Erythroblast (primary cell): ENCODE data around the gene IGSF3.
"Not testable (repeated sequence)": the region's sequence is repeated elsewhere in the genome, so short reads cannot be mapped to it uniquely, and the experiment has no call there.

Experiments used
- GATA1 ChIP-seq: IDR thresholded peaks from 2 replicates; pipeline ENCODE4 v1.6.1; 2011; ENCODE audit warnings: low read depth, mild to moderate bottlenecking, control low read depth, low read length, moderate library complexity
- POLR2A ChIP-seq: IDR thresholded peaks from 2 replicates; pipeline ENCODE4 v1.6.1; 2011; ENCODE audit warnings: mild to moderate bottlenecking, low read length

- TF ChIP-seq POLR2A, GATA1: not testable (repeated sequence)
These were observed 70.7 kb downstream of the IGSF3 start for GRCh38 chr1:116596742-116597307.
